Peyer's patch (tissue), 4 donors: ENCODE data around the gene TSR1.

Experiments
- POLR2A ChIP-seq, 2 donors: fragments of 450-650 bp; IDR thresholded peaks; one replicate each; pipeline ENCODE4 v1.5.1; 2017; ENCODE audit warnings: antibody characterized with exemption in 2 of 2, mild to moderate bottlenecking in 2 of 2, moderate library complexity in 2 of 2
- TF ChIP-seq, protein P1 (sequence below), 6 experiments: fragments of 450-650 bp in 4 of 6; fragments of 200-600 bp in 2 of 6; sonication (generic) in 1 of 6; IDR thresholded peaks; one replicate each; pipeline ENCODE4 v1.5.1; 2017 to 2019; ENCODE audit warnings: antibody characterized with exemption in 6 of 6, mild to moderate bottlenecking in 3 of 6, moderate library complexity in 1 of 6

DNA sequence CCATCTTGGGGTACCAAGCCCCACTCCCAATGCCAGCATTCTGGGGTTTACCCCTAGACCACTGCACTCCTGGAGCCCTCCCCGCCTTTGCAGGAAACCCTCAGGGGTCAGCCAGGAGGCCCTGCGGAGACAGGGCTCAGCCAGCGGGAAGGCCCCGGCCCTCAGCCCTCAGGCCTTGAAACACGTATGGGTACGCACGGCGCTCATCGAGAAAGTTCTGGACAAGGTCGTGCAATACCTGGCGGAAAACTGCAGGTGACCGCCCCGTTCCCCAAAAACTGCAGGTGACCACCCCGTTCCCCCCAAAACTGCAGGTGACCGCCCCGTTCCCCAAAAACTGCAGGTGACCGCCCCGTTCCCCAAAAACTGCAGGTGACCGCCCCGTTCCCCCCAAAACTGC is 25.8 kb upstream of the TSR1 start:
- no peak for TF ChIP-seq POLR2A (IDR thresholded peaks at IDR 0.05)
- TF ChIP-seq, protein P1, sequence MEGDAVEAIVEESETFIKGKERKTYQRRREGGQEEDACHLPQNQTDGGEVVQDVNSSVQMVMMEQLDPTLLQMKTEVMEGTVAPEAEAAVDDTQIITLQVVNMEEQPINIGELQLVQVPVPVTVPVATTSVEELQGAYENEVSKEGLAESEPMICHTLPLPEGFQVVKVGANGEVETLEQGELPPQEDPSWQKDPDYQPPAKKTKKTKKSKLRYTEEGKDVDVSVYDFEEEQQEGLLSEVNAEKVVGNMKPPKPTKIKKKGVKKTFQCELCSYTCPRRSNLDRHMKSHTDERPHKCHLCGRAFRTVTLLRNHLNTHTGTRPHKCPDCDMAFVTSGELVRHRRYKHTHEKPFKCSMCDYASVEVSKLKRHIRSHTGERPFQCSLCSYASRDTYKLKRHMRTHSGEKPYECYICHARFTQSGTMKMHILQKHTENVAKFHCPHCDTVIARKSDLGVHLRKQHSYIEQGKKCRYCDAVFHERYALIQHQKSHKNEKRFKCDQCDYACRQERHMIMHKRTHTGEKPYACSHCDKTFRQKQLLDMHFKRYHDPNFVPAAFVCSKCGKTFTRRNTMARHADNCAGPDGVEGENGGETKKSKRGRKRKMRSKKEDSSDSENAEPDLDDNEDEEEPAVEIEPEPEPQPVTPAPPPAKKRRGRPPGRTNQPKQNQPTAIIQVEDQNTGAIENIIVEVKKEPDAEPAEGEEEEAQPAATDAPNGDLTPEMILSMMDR (IDR thresholded peaks at IDR 0.05): no peak
